Measurements from ENCODE around the gene UNKL.

Gene UNKL

DNA sequence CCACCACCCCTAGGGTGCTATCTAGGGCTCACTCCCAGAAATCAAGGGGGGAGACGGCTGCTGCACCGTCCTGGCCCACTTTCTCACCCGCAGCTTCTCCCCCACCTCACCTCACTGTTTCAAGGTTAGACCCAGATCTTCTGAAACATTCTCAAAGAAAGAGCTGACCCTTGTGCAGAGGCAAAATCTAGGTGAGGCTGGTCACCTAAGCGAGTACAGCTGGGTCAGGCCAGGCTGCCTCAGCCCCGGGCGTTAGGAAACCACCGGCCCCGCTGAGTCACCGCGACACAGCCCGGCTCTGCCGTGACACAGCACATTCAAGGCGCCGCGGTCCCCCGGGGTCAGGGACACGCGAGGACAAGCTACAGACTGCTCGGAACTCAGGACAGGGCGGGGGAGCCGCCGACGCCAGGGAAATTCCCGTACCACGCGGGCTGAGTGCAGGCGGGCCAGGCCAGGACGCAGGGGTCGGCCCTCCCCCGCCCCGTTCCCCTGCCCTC lies 35.6 kb downstream of the UNKL start:
- TF ChIP-seq, protein P1, sequence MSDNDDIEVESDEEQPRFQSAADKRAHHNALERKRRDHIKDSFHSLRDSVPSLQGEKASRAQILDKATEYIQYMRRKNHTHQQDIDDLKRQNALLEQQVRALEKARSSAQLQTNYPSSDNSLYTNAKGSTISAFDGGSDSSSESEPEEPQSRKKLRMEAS (IDR thresholded peaks at IDR 0.05), result no peak
- TF ChIP-seq TCF12 (IDR thresholded peaks at IDR 0.05; ENCODE audit: low read depth), result 0 out of 2 replicates have a peak, but pooled peaks have one; percentile 41
- TF ChIP-seq, protein P2, sequence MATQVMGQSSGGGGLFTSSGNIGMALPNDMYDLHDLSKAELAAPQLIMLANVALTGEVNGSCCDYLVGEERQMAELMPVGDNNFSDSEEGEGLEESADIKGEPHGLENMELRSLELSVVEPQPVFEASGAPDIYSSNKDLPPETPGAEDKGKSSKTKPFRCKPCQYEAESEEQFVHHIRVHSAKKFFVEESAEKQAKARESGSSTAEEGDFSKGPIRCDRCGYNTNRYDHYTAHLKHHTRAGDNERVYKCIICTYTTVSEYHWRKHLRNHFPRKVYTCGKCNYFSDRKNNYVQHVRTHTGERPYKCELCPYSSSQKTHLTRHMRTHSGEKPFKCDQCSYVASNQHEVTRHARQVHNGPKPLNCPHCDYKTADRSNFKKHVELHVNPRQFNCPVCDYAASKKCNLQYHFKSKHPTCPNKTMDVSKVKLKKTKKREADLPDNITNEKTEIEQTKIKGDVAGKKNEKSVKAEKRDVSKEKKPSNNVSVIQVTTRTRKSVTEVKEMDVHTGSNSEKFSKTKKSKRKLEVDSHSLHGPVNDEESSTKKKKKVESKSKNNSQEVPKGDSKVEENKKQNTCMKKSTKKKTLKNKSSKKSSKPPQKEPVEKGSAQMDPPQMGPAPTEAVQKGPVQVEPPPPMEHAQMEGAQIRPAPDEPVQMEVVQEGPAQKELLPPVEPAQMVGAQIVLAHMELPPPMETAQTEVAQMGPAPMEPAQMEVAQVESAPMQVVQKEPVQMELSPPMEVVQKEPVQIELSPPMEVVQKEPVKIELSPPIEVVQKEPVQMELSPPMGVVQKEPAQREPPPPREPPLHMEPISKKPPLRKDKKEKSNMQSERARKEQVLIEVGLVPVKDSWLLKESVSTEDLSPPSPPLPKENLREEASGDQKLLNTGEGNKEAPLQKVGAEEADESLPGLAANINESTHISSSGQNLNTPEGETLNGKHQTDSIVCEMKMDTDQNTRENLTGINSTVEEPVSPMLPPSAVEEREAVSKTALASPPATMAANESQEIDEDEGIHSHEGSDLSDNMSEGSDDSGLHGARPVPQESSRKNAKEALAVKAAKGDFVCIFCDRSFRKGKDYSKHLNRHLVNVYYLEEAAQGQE (IDR thresholded peaks at IDR 0.05; ENCODE audit: low read depth), result no peak
- no peak for TF ChIP-seq CEBPB (IDR thresholded peaks at IDR 0.05)
- TF ChIP-seq CREB1 (IDR thresholded peaks at IDR 0.05; ENCODE audit: low read depth), result no peak

DNA sequence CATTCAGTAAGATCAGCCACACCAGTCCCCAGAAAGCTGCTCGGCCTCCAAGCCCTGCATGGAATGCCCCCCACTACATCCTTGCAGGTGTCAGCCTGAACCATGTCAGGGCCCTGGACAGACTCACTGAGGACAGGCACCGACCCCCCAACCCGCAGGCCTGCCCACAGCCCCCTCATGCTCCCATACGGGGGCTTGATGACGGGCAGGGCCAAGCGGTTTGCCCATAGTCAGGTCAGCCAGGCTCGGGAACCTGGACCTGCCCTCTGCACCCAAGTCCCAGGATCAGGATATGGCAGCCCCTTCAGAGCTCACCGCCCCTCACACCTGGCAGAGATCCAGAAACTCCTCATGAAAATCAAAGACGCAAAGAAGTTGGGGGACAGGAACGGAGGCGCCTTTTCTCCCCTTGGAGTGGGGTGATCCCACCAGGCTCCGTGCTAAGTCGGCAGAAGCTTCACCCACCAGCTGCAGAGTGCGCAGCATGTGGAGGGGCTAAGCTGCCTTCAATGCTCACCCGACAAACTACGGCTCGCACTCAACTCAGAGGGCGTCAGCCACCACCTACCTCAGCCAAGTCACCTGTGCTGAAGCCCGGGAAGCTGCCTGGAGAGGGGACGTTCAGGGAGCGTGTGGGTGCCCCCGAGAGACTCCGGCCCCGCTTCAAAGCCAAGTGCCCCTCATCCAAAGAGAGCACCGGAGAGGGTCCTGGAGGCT lies 36.3 kb downstream of the UNKL start:
- peak; percentile 25; the same call in 1 of the 2 replicates for TF ChIP-seq NFIC (IDR thresholded peaks at IDR 0.05)
- no peak for TF ChIP-seq TAF1 (IDR thresholded peaks at IDR 0.05; ENCODE audit: low read depth)
- TF ChIP-seq CREB1 (IDR thresholded peaks at IDR 0.05; ENCODE audit: low read depth), result no peak
- TF ChIP-seq ZBTB7A (IDR thresholded peaks at IDR 0.05; ENCODE audit: low read depth), result no peak
- TF ChIP-seq TCF12 (IDR thresholded peaks at IDR 0.05; ENCODE audit: low read depth), result no peak
- TF ChIP-seq, protein P2 (IDR thresholded peaks at IDR 0.05; ENCODE audit: low read depth), result no peak
- TF ChIP-seq FOXM1 (IDR thresholded peaks at IDR 0.05; ENCODE audit: borderline replicate concordance, low read depth), result no peak

DNA sequence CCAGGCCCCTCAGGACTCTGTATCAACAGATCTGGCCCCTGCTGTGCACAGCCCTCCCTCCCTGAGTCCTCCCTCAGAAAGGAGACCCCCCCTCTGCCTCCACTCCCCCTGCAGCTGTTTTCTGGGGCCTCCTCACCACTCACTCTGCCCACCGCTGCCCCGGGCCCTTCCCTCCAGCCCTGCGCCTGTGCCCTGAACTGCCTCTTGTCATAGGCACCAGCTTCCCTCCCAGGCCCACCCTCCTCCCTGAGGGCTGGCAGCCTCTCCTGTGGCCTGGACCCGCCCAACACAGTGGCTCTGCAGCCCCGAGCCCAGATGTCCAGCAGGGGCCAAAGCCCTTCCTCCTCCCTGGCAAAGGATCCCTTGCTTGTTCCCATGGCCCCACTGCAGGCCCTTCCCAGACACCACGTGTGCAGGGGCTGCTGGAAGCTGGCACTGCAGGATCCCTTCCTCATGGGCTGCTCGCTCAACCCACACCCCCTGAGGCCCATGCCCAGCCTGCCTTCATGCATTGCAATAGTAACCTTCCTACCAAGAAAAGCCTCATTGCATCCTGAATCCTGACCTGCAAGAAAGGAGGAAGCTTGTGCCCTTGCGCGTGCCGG lies 37.0 kb downstream of the UNKL start:
- TF ChIP-seq EGR1 (IDR thresholded peaks at IDR 0.05), result no peak
- TF ChIP-seq, protein P2 (IDR thresholded peaks at IDR 0.05; ENCODE audit: low read depth), result no peak
- no peak for TF ChIP-seq RAD21 (IDR thresholded peaks at IDR 0.05; ENCODE audit: low read depth)
- no peak for TF ChIP-seq CREB1 (IDR thresholded peaks at IDR 0.05; ENCODE audit: low read depth)
- TF ChIP-seq, protein P3, sequence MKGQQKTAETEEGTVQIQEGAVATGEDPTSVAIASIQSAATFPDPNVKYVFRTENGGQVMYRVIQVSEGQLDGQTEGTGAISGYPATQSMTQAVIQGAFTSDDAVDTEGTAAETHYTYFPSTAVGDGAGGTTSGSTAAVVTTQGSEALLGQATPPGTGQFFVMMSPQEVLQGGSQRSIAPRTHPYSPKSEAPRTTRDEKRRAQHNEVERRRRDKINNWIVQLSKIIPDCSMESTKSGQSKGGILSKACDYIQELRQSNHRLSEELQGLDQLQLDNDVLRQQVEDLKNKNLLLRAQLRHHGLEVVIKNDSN (IDR thresholded peaks at IDR 0.05), result no peak
- no peak for TF ChIP-seq EP300 (IDR thresholded peaks at IDR 0.05; ENCODE audit: borderline replicate concordance)
- no peak for TF ChIP-seq FOXM1 (IDR thresholded peaks at IDR 0.05; ENCODE audit: borderline replicate concordance, low read depth)
- TF ChIP-seq, protein P1 (IDR thresholded peaks at IDR 0.05), result no peak
- TF ChIP-seq YY1 (IDR thresholded peaks at IDR 0.05; ENCODE audit: low read depth), result no peak
- no peak for TF ChIP-seq ZBTB7A (IDR thresholded peaks at IDR 0.05; ENCODE audit: low read depth)
- TF ChIP-seq TAF1 (IDR thresholded peaks at IDR 0.05; ENCODE audit: low read depth), result no peak
- no peak for TF ChIP-seq CEBPB (IDR thresholded peaks at IDR 0.05)
- TF ChIP-seq TEAD4 (IDR thresholded peaks at IDR 0.05), result no peak
- TF ChIP-seq TCF12 (IDR thresholded peaks at IDR 0.05; ENCODE audit: low read depth), result no peak
- TF ChIP-seq NFIC (IDR thresholded peaks at IDR 0.05), result no peak

DNA sequence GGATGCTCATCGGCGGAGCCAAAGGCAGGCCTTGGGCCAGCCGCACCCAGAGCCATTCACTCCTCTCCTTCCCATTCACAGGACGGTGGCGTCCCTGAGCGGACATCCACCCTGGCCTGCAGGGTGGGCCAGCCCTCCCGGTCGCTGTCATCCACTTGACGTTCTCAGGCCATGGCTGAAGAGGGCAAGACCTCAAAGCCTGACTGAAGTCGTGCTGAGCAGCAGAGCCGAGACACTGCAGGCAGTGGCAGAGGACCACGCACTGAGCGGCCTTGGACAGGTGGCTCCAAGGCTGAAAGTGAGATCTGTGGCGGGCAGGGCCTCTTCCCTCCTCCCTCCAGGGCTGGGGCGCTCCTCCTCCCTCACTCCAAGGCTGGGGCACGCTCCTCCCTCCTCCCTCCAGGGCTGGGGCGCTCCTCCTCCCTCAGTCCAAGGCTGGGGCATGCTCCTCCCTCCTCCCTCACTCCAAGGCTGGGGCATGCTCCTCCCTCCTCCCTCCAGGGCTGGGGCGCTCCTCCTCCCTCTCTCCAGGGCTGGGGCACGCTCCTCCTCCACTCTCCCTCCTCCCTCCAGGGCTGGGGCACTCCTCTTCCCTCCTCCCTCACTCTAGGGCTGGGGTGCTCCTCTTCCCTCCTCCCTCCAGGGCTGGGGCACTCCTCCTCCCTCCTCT lies 38.6 kb downstream of the UNKL start:
- TF ChIP-seq, protein P2 (IDR thresholded peaks at IDR 0.05; ENCODE audit: low read depth), result no peak
- TF ChIP-seq RAD21 (IDR thresholded peaks at IDR 0.05; ENCODE audit: low read depth) (no peak), NFIC (IDR thresholded peaks at IDR 0.05) (no peak), FOXM1 (IDR thresholded peaks at IDR 0.05; ENCODE audit: borderline replicate concordance, low read depth) (no peak), CREB1 (IDR thresholded peaks at IDR 0.05; ENCODE audit: low read depth) (no peak), YY1 (IDR thresholded peaks at IDR 0.05; ENCODE audit: low read depth) (no peak), EGR1 (IDR thresholded peaks at IDR 0.05) (no peak), ZBTB7A (IDR thresholded peaks at IDR 0.05; ENCODE audit: low read depth) (no peak), TAF1 (IDR thresholded peaks at IDR 0.05; ENCODE audit: low read depth) (no peak), EP300 (IDR thresholded peaks at IDR 0.05; ENCODE audit: borderline replicate concordance) (no peak), TEAD4 (IDR thresholded peaks at IDR 0.05) (no peak), TCF12 (IDR thresholded peaks at IDR 0.05; ENCODE audit: low read depth) (no peak), CEBPB (IDR thresholded peaks at IDR 0.05) (no peak)
- TF ChIP-seq, protein P1 (IDR thresholded peaks at IDR 0.05), result no peak
- TF ChIP-seq, protein P3 (IDR thresholded peaks at IDR 0.05), result no peak

Measured in Ishikawa (cell line).